ENCODE results near the gene NDUFA7.

DNA sequence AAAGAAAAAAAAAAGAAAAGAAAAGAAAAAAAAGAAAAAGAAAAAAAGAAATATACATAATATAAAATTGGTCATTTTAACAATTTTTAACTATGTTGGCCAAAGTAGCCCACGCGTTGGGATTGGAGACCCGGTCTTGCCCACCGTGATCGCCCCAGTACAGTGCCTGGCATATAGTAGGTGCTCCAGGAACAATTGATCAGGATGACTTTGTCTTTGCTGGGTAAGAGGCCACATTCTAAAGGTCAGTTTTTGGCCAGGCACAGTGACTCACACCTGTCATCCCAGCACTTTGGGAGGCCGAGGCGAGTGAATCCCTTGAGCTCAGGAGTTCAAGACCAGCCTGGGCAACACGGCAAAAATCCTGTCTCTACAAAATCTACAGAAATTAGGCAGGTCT, 39.0 kb upstream of the NDUFA7 start:
- TF ChIP-seq, protein P1, sequence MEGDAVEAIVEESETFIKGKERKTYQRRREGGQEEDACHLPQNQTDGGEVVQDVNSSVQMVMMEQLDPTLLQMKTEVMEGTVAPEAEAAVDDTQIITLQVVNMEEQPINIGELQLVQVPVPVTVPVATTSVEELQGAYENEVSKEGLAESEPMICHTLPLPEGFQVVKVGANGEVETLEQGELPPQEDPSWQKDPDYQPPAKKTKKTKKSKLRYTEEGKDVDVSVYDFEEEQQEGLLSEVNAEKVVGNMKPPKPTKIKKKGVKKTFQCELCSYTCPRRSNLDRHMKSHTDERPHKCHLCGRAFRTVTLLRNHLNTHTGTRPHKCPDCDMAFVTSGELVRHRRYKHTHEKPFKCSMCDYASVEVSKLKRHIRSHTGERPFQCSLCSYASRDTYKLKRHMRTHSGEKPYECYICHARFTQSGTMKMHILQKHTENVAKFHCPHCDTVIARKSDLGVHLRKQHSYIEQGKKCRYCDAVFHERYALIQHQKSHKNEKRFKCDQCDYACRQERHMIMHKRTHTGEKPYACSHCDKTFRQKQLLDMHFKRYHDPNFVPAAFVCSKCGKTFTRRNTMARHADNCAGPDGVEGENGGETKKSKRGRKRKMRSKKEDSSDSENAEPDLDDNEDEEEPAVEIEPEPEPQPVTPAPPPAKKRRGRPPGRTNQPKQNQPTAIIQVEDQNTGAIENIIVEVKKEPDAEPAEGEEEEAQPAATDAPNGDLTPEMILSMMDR (IDR thresholded peaks at IDR 0.05), result no peak
- TF ChIP-seq YY1 (IDR thresholded peaks at IDR 0.05; ENCODE audit: low read depth) (no peak), NFIC (IDR thresholded peaks at IDR 0.05; ENCODE audit: borderline replicate concordance) (no peak), POLR2AphosphoS5 (IDR thresholded peaks at IDR 0.05; ENCODE audit: low read depth, low read length) (no peak), MXI1 (IDR thresholded peaks at IDR 0.05; ENCODE audit: low read depth, low read length) (no peak), MEF2A (IDR thresholded peaks at IDR 0.05; ENCODE audit: borderline replicate concordance, low read depth) (no peak)
